WI38 (cell line): ENCODE data around the gene F2.

Experiments
- H3K4me3 ChIP-seq: 2 replicates; pipeline ENCODE4 v1.5.1; 2011; ENCODE audit warnings: low read depth, mild to moderate bottlenecking, control low read depth, low read length
- CTCF ChIP-seq: IDR thresholded peaks from 2 replicates; pipeline ENCODE4 v1.5.1; 2012; ENCODE audit warnings: low read depth, mild to moderate bottlenecking, control low read depth, low read length

The F2 gene

GRCh38 chr11:46721286-46721685, 2.3 kb downstream of the F2 start:
- no peak overlapping the region for H3K4me3 ChIP-seq
- TF ChIP-seq CTCF, result no peak

DNA sequence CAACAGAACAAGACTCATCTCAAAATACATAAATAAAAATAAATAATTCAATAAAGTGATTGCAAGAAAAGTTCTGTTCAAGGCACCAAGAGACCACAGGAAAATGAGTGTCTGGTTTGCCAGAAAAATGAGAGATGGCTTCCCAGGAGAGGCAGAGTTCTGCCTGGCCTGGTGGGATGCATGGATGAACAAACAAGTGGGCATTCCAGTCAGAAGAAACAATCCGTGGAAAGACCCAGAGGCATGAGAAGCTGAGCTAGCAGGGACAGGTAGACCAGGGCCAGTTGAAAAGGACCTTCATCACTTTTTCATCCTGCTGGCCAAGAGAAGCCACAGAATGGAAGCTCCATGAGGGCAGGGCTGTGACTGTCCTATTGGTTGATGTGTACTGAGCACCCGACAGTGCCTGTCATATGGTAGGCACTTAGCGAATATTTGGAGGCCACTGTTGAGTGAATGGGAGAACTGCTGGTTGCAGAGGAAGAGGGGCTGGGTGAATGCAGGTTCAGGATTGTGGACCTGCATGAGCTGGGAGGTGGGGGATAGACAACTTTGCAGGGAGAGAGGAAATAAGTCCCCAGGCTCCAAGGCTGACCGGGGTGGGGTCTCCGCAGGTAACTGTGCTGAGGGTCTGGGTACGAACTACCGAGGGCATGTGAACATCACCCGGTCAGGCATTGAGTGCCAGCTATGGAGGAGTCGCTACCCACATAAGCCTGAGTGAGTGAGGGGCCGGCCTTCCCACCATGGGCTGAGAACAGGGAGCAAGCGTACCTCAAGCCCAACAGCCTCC, 3.7 kb downstream of the F2 start:
- H3K4me3 ChIP-seq, result no peak overlapping the region
- TF ChIP-seq CTCF, result no peak

GRCh38 chr11:46723359-46723680, 4.3 kb downstream of the F2 start:
- H3K4me3 ChIP-seq, result no peak overlapping the region
- no peak for TF ChIP-seq CTCF

- H3K4me3 ChIP-seq, result no peak overlapping the region
- no peak for TF ChIP-seq CTCF
These were observed 5.1 kb downstream of the F2 start for GRCh38 chr11:46724088-46724487.

DNA sequence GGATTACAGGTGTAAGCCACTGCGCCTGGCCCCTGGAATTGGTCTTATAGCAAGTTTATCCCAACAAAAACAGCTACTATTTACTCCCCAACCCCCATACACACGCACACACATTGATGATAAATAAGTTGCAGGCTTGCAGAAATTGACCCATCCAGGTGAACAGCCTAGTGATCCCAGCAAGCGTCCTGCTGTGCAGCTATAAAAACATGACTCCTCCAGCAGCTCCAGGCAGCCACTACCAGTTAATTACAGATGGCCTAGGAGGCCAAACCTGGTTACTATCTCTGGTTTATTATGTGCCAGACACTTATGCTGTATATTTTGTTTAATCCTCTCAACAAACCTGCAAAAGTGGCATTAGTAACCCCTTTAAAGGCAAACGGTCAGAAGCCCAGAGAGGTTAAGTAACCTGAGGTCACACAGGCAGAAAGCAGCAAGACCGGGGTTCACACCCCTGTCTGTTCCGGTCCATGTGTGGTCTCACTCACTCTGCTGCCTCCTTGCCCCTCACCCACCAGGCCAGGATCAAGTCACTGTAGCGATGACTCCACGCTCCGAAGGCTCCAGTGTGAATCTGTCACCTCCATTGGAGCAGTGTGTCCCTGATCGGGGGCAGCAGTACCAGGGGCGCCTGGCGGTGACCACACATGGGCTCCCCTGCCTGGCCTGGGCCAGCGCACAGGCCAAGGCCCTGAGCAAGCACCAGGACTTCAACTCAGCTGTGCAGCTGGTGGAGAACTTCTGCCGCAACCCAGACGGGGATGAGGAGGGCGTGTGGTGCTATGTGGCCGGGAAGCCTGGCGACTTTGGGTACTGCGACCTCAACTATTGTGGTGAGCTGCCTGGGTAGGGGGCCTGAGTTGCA, 6.6 kb downstream of the F2 start:
- TF ChIP-seq CTCF, result no peak
- H3K4me3 ChIP-seq, result no peak overlapping the region

DNA sequence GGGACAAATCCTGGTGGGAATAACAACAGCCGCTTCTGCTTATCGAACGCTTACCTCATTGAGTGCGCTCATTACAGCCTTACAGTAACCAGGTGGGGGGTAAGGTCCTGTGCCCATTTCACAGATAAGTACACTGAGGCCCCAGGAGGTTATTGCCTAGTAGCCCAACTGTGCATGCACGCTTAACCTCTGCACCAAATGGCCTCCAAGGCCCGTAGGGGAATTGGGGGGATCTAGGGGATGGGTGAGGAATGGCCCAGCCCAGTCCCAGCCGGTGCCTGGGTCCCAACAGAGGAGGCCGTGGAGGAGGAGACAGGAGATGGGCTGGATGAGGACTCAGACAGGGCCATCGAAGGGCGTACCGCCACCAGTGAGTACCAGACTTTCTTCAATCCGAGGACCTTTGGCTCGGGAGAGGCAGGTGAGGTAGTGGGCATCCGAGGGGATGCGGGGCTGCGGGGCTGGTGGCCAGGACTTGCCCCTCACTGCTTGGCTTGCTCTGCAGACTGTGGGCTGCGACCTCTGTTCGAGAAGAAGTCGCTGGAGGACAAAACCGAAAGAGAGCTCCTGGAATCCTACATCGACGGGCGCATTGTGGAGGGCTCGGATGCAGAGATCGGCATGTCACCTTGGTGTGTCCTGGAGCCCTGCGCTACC, 7.3 kb downstream of the F2 start:
- H3K4me3 ChIP-seq, result no peak overlapping the region
- no peak for TF ChIP-seq CTCF
